ENCODE results near the gene IPO9.
A peak's percentile ranks its signal among the peaks of the same experiment; 100 is the strongest.

IPO9 gene

GRCh38 chr1:201828217-201828819, 639 bp upstream of the IPO9 start:
- Histone ChIP-seq H4K20me1 (ENCODE audit: insufficient read depth, low read length) (no peaks in the 10 kb centered on the region), H3K4me3 (ENCODE audit: low read depth, low read length, poor library complexity, severe bottlenecking) (peak overlapping the region; percentile 77), H3K79me2 (ENCODE audit: insufficient read depth, low read length) (peaks cover 38% of the 10 kb centered on the region), H3K4me1 (ENCODE audit: insufficient read depth, low read length, severe bottlenecking) (peaks cover 40% of the 10 kb centered on the region), H3K4me2 (ENCODE audit: low read length) (peak overlapping the region; percentile 48), H3K9ac (ENCODE audit: low read length) (peak overlapping the region; percentile 40; the same call in 1 of the 2 replicates), H3K36me3 (ENCODE audit: insufficient read depth, low read length) (no peaks in the 10 kb centered on the region; the same call in 1 of the 2 replicates), H3F3A (ENCODE audit: insufficient read depth, low read length) (no peaks in the 10 kb centered on the region), H2AFZ (ENCODE audit: low read length) (no peak overlapping the region), H3K27ac (ENCODE audit: low read depth, low read length, poor library complexity, severe bottlenecking) (no peak overlapping the region), H3K9me2 (ENCODE audit: low read depth, low read length) (no peaks in the 10 kb centered on the region), H3K9me3 (ENCODE audit: low read length) (no peaks in the 10 kb centered on the region), H3K27me3 (ENCODE audit: insufficient read depth, low read length) (no peaks in the 10 kb centered on the region)
- TF ChIP-seq EZH2 (IDR thresholded peaks at IDR 0.05; ENCODE audit: borderline replicate concordance, low read length) (no peak), CTCF (IDR thresholded peaks at IDR 0.05; ENCODE audit: low read length) (no peak)

GRCh38 chr1:201831371-201831770, 2.4 kb downstream of the IPO9 start:
- Histone ChIP-seq H3K27me3 (ENCODE audit: insufficient read depth, low read length) (no peaks in the 10 kb centered on the region), H3K9me2 (ENCODE audit: low read depth, low read length) (no peaks in the 10 kb centered on the region), H3K4me3 (ENCODE audit: low read depth, low read length, poor library complexity, severe bottlenecking) (peak overlapping the region; percentile 77), H3K4me2 (ENCODE audit: low read length) (peak overlapping the region; percentile 97), H3K4me1 (ENCODE audit: insufficient read depth, low read length, severe bottlenecking) (peaks cover 44% of the 10 kb centered on the region), H3F3A (ENCODE audit: insufficient read depth, low read length) (no peaks in the 10 kb centered on the region), H3K79me2 (ENCODE audit: insufficient read depth, low read length) (peaks cover 68% of the 10 kb centered on the region), H3K36me3 (ENCODE audit: insufficient read depth, low read length) (peaks cover 20% of the 10 kb centered on the region), H2AFZ (ENCODE audit: low read length) (no peak overlapping the region), H3K9ac (ENCODE audit: low read length) (no peak overlapping the region; the same call in 1 of the 2 replicates), H4K20me1 (ENCODE audit: insufficient read depth, low read length) (no peaks in the 10 kb centered on the region), H3K9me3 (ENCODE audit: low read length) (no peaks in the 10 kb centered on the region), H3K27ac (ENCODE audit: low read depth, low read length, poor library complexity, severe bottlenecking) (no peak overlapping the region)
- TF ChIP-seq EZH2 (IDR thresholded peaks at IDR 0.05; ENCODE audit: borderline replicate concordance, low read length) = no peak
- TF ChIP-seq CTCF (IDR thresholded peaks at IDR 0.05; ENCODE audit: low read length) = no peak

GRCh38 chr1:201834621-201835020, 5.7 kb downstream of the IPO9 start:
- peaks cover 44% of the 10 kb centered on the region for H3K36me3 ChIP-seq (ENCODE audit: insufficient read depth, low read length)
- H3K4me1 ChIP-seq (ENCODE audit: insufficient read depth, low read length, severe bottlenecking) = peaks cover 49% of the 10 kb centered on the region

More at GRCh38 chr1:201834621-201835020, 5.7 kb downstream of the IPO9 start:
- Histone ChIP-seq H3K9me2 (ENCODE audit: low read depth, low read length) (no peaks in the 10 kb centered on the region), H3K4me2 (ENCODE audit: low read length) (no peak overlapping the region), H3F3A (ENCODE audit: insufficient read depth, low read length) (no peaks in the 10 kb centered on the region; the same call in 1 of the 2 replicates), H3K27me3 (ENCODE audit: insufficient read depth, low read length) (no peaks in the 10 kb centered on the region), H4K20me1 (ENCODE audit: insufficient read depth, low read length) (no peaks in the 10 kb centered on the region), H3K27ac (ENCODE audit: low read depth, low read length, poor library complexity, severe bottlenecking) (no peak overlapping the region), H3K9me3 (ENCODE audit: low read length) (no peaks in the 10 kb centered on the region), H2AFZ (ENCODE audit: low read length) (no peak overlapping the region), H3K4me3 (ENCODE audit: low read depth, low read length, poor library complexity, severe bottlenecking) (no peak overlapping the region), H3K9ac (ENCODE audit: low read length) (no peak overlapping the region), H3K79me2 (ENCODE audit: insufficient read depth, low read length) (peaks cover 97% of the 10 kb centered on the region)
- no peak for TF ChIP-seq EZH2 (IDR thresholded peaks at IDR 0.05; ENCODE audit: borderline replicate concordance, low read length)
- no peak for TF ChIP-seq CTCF (IDR thresholded peaks at IDR 0.05; ENCODE audit: low read length)
